ENCODE data around the gene ELP4. TPM values are rescaled to one million over a fixed set of nuclear protein-coding genes. Genes with fewer than 3 reads are reported as not detected.

The ELP4 gene
- total RNA-seq, 1 experiment from 2014 or later, result 19.4 TPM

DNA sequence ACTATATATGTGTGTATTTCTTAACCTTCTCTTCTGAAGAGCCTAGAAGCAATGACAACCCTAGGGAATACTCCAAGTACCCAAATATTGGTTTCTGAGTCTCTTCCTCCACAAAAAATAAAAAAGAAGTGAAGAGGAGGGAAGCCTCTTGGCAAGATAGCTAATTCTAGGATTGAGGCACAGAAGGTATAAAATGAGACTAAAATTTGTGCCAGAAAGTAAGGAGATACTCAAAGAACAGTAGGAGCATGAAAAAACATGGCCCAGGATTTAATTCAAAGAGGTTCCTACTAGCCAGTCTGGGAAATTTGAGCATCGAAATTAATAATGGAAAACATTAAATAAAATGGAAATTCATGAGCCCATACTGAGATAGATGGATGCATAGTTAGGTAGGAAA lies 189.5 kb downstream of the ELP4 start:
- intact Hi-C loops (cut with micrococcal nuclease), result no loop called here
- CTCF ChIA-PET, result no interaction called here
- no peak overlapping the region for H3K9ac ChIP-seq (ENCODE audit: low read length)
- H3K36me3 ChIP-seq (ENCODE audit: low read depth, low read length), result no peaks in the 10 kb centered on the region
- POLR2A ChIA-PET (ENCODE audit: unreplicated experiment), result no interaction called here
- no peaks in the 10 kb centered on the region for H3K9me2 ChIP-seq (replicated peaks; ENCODE audit: low read length)
- no peak overlapping the region for H3K4me3 ChIP-seq (ENCODE audit: low read length)
- DNase-seq (no peak), ATAC-seq (no peak)
- no peak overlapping the region for H2AFZ ChIP-seq (ENCODE audit: low read length)
- H4K20me1 ChIP-seq (ENCODE audit: low read length), result no peaks in the 10 kb centered on the region
- no peaks in the 10 kb centered on the region for H3K27me3 ChIP-seq (ENCODE audit: low read length)
- H3K9me3 ChIP-seq (ENCODE audit: low read length), result no peaks in the 10 kb centered on the region
- H3F3A ChIP-seq (ENCODE audit: low read length, unreplicated experiment), result no peaks in the 10 kb centered on the region
- no peak overlapping the region for H3K27ac ChIP-seq (ENCODE audit: low read length)
- peaks cover 10% of the 10 kb centered on the region for H3K4me1 ChIP-seq (ENCODE audit: insufficient read depth, low read length)
- H3K4me2 ChIP-seq (ENCODE audit: low read length), result no peak overlapping the region
- TF ChIP-seq EZH2phosphoT487 (IDR thresholded peaks at IDR 0.05; ENCODE audit: borderline replicate concordance, low read length) (no peak), EZH2 (IDR thresholded peaks at IDR 0.05; ENCODE audit: low read length, unreplicated experiment) (no peak)
- TF ChIP-seq, protein P1, sequence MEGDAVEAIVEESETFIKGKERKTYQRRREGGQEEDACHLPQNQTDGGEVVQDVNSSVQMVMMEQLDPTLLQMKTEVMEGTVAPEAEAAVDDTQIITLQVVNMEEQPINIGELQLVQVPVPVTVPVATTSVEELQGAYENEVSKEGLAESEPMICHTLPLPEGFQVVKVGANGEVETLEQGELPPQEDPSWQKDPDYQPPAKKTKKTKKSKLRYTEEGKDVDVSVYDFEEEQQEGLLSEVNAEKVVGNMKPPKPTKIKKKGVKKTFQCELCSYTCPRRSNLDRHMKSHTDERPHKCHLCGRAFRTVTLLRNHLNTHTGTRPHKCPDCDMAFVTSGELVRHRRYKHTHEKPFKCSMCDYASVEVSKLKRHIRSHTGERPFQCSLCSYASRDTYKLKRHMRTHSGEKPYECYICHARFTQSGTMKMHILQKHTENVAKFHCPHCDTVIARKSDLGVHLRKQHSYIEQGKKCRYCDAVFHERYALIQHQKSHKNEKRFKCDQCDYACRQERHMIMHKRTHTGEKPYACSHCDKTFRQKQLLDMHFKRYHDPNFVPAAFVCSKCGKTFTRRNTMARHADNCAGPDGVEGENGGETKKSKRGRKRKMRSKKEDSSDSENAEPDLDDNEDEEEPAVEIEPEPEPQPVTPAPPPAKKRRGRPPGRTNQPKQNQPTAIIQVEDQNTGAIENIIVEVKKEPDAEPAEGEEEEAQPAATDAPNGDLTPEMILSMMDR (conservative IDR thresholded peaks at IDR 0.05; ENCODE audit: low read depth, low read length), result no peak
- H3K79me2 ChIP-seq (ENCODE audit: low read length), result no peaks in the 10 kb centered on the region
- BruUV-seq (replicated peaks), result no TSS peak

DNA sequence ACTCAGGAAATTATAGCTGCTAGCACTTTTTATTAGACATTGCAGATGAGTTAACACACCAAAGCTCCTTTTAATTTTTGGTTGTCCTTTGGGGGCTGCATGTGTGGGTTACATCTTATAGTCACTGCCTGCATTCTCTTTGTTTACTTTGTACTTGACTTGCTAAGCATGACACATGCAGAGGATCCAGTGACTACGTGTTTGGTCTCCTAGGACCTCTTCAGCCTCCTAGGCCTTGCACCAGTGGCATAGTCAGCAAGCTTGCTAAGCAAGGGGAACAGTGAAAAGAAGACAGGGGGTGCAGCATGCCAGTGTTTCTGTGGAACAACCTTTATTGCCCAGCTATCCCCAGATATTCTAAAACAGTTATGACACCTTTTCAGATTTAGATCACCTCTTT lies 193.4 kb downstream of the ELP4 start:
- Histone ChIP-seq H3K4me1 (ENCODE audit: insufficient read depth, low read length) (peaks cover 10% of the 10 kb centered on the region), H3K9me3 (ENCODE audit: low read length) (no peaks in the 10 kb centered on the region), H3K9me2 (replicated peaks; ENCODE audit: low read length) (no peaks in the 10 kb centered on the region), H3K9ac (ENCODE audit: low read length) (no peak overlapping the region), H3K4me3 (ENCODE audit: low read length) (no peak overlapping the region), H3K27ac (ENCODE audit: low read length) (no peak overlapping the region), H3F3A (ENCODE audit: low read length, unreplicated experiment) (no peaks in the 10 kb centered on the region), H3K36me3 (ENCODE audit: low read depth, low read length) (no peaks in the 10 kb centered on the region), H3K27me3 (ENCODE audit: low read length) (no peaks in the 10 kb centered on the region), H3K79me2 (ENCODE audit: low read length) (no peaks in the 10 kb centered on the region), H4K20me1 (ENCODE audit: low read length) (no peaks in the 10 kb centered on the region), H2AFZ (ENCODE audit: low read length) (no peak overlapping the region), H3K4me2 (ENCODE audit: low read length) (no peak overlapping the region)
- ChIA-PET POLR2A (ENCODE audit: unreplicated experiment) (no interaction called here), CTCF (no interaction called here)
- BruUV-seq (replicated peaks), result no TSS peak
- peak; percentile 93 for ATAC-seq
- intact Hi-C loops (cut with micrococcal nuclease), result no loop called here
- peak; percentile 69 for DNase-seq
- TF ChIP-seq EZH2 (IDR thresholded peaks at IDR 0.05; ENCODE audit: low read length, unreplicated experiment) (no peak), EZH2phosphoT487 (IDR thresholded peaks at IDR 0.05; ENCODE audit: borderline replicate concordance, low read length) (no peak)
- TF ChIP-seq, protein P1 (conservative IDR thresholded peaks at IDR 0.05; ENCODE audit: low read depth, low read length), result no peak

DNA sequence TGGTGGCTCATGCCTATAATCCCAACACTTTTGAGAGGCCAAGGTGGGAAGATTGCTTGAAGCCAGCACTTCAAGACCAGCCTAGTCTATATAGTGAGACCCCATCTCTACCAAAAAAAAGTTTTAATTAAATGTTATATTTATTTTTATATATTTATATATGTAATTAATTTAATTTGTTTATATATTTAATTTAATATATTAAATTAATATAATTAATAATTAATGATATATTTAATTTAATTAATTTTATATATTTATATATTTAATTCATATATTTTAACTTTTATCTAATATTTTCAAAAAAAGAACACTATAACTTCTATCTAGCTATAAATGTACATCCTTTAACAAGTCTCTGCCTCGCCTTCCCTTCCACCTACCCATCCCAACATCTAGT lies 196.8 kb downstream of the ELP4 start:
- TF ChIP-seq EZH2 (IDR thresholded peaks at IDR 0.05; ENCODE audit: low read length, unreplicated experiment), result no peak
- no peak for TF ChIP-seq EZH2phosphoT487 (IDR thresholded peaks at IDR 0.05; ENCODE audit: borderline replicate concordance, low read length)
- TF ChIP-seq, protein P1 (conservative IDR thresholded peaks at IDR 0.05; ENCODE audit: low read depth, low read length), result no peak
- no peaks in the 10 kb centered on the region for H3F3A ChIP-seq (ENCODE audit: low read length, unreplicated experiment)
- H2AFZ ChIP-seq (ENCODE audit: low read length), result no peak overlapping the region
- ATAC-seq (no peak), DNase-seq (no peak)
- ChIA-PET POLR2A (ENCODE audit: unreplicated experiment) (no interaction called here), CTCF (no interaction called here)
- no peaks in the 10 kb centered on the region for H3K9me2 ChIP-seq (replicated peaks; ENCODE audit: low read length)
- no peaks in the 10 kb centered on the region for H3K79me2 ChIP-seq (ENCODE audit: low read length)
- H3K9me3 ChIP-seq (ENCODE audit: low read length), result no peaks in the 10 kb centered on the region
- BruUV-seq (replicated peaks), result no TSS peak
- intact Hi-C loops (cut with micrococcal nuclease), result no loop called here
- no peak overlapping the region for H3K27ac ChIP-seq (ENCODE audit: low read length)
- H3K4me1 ChIP-seq (ENCODE audit: insufficient read depth, low read length), result peaks cover 19% of the 10 kb centered on the region
- H3K9ac ChIP-seq (ENCODE audit: low read length), result no peak overlapping the region
- H3K27me3 ChIP-seq (ENCODE audit: low read length), result no peaks in the 10 kb centered on the region
- H3K4me2 ChIP-seq (ENCODE audit: low read length), result no peak overlapping the region
- no peaks in the 10 kb centered on the region for H3K36me3 ChIP-seq (ENCODE audit: low read depth, low read length)
- no peak overlapping the region for H3K4me3 ChIP-seq (ENCODE audit: low read length)
- H4K20me1 ChIP-seq (ENCODE audit: low read length), result no peaks in the 10 kb centered on the region

Data from PC-3 (cell line).